Mucosa of rectum (tissue), 2 donors: ENCODE measurements around the gene AK5.
"Not testable (repeated sequence)": the region's sequence is repeated elsewhere in the genome, so short reads cannot be mapped to it uniquely, and the experiment has no call there.

ENCODE experiments used
- H3K27ac ChIP-seq, 2 donors: one replicate each; pipeline ENCODE4 v1.7.0; 2013; ENCODE audit warnings: inconsistent platforms in 2 of 2, low read depth in 2 of 2, low read length in 2 of 2
- H3K27me3 ChIP-seq, 2 donors: one replicate each; pipeline ENCODE4 v1.7.0; 2013; ENCODE audit warnings: low read length in 2 of 2; ENCODE audit not compliant: control insufficient read depth in 2 of 2, insufficient read depth in 2 of 2
- H3K36me3 ChIP-seq, 2 donors: one replicate each; pipeline ENCODE4 v1.7.0; 2013; ENCODE audit warnings: low read length in 2 of 2; ENCODE audit not compliant: control insufficient read depth in 2 of 2, insufficient read depth in 2 of 2
- H3K4me1 ChIP-seq, 2 donors: one replicate each; pipeline ENCODE4 v1.7.0; 2013; ENCODE audit warnings: low read length in 2 of 2, mild to moderate bottlenecking in 1 of 2; ENCODE audit not compliant: control insufficient read depth in 2 of 2, insufficient read depth in 2 of 2
- H3K4me3 ChIP-seq, 2 donors: one replicate each; pipeline ENCODE4 v1.7.0; 2013; ENCODE audit warnings: low read length in 2 of 2
- H3K9ac ChIP-seq, 2 donors: one replicate each; pipeline ENCODE4 v1.7.0; 2013; ENCODE audit warnings: low read length in 2 of 2, low read depth in 1 of 2, mild to moderate bottlenecking in 1 of 2
- H3K9me3 ChIP-seq, 2 donors: one replicate each; pipeline ENCODE4 v1.7.0; 2013; ENCODE audit warnings: low read length in 2 of 2; ENCODE audit not compliant: control insufficient read depth in 2 of 2
- donor health status: healthy.
- donor health status: Normal muscosa, but diverticular disease.

The AK5 gene

DNA sequence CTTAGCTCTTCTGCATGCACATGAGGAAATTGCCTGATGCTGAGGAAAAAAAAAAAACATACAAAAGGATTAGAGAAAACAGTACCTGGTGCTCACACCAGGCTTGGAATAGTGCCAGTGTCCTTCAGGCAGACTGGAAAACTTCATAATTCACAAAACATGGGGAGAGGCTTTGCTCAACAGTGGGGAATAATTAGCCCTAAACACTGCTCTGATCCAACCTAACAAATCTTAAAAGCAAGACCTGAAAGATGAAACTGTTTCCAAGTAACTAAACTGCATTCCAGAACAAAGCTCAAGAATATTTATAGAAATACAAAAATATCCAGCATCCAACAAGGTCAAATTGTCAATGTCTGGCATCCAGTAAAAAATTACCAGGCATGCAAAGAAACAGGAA, 124.8 kb downstream of the AK5 start:
- H3K4me3 ChIP-seq: no peak overlapping the region
- H3K27ac ChIP-seq: no peak overlapping the region
- no peaks in the 10 kb centered on the region for H3K36me3 ChIP-seq
- no peaks in the 10 kb centered on the region for H3K9me3 ChIP-seq
- no peaks in the 10 kb centered on the region for H3K27me3 ChIP-seq
- no peaks in the 10 kb centered on the region for H3K4me1 ChIP-seq
- H3K9ac ChIP-seq: no peak overlapping the region

DNA sequence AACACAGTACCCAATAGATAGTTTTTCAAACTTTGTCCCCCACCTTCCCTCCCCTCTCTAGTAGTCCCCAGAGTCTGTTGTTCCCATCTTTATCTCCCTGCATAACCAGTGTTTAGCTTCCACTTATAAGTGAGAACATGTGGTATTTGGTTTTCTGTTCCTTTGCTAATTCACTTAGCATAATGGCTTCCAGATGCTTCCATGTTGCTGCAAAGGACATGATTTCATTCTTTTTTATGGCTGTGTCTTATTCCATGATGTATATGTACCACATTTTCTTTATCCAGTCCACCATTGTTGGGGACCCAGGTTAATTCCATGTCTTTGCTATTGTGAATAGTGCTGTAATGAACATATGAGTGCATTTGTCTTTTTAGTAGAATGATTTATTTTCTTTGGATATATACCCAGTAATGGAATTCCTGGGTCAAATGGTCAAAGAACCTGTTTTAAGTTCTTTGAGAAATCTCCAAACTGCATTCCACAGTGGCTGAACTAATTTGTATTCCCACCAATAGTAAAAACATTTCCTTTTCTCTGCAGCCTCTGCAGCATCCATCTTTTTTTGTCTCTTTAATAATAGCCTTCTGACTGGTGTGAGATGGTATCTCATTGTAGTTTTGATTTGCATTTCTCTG, 126.0 kb downstream of the AK5 start:
- Histone ChIP-seq H3K4me1 (peaks cover 0 to 4% of the 10 kb centered on the region in 2 donors), H3K9me3 (no peaks in the 10 kb centered on the region), H3K9ac (no peak overlapping the region), H3K36me3 (no peaks in the 10 kb centered on the region), H3K27me3 (no peaks in the 10 kb centered on the region), H3K27ac (no peak overlapping the region), H3K4me3 (no peak overlapping the region)

DNA sequence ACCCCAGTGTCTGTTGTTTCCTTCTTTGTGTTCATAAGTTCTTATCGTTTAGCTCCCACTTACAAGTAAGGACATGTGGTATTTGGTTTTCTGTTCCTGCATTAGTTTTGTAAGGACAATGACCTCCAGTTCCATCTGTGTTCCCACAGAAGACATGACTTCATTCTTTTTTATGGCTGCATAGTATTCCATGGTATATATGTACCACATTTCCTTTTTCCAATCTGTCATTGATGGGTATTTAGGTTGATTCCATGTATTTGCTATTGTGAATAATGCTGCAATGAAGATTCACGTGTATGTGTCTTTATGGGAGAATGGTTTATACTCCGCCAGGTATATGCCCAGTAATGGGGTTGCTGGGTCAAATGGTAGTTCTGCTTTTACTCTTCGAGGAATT, 127.1 kb downstream of the AK5 start:
- H3K36me3 ChIP-seq, H3K9ac ChIP-seq, H3K27ac ChIP-seq, H3K4me1 ChIP-seq, H3K27me3 ChIP-seq, H3K4me3 ChIP-seq, H3K9me3 ChIP-seq: not testable (repeated sequence)

DNA sequence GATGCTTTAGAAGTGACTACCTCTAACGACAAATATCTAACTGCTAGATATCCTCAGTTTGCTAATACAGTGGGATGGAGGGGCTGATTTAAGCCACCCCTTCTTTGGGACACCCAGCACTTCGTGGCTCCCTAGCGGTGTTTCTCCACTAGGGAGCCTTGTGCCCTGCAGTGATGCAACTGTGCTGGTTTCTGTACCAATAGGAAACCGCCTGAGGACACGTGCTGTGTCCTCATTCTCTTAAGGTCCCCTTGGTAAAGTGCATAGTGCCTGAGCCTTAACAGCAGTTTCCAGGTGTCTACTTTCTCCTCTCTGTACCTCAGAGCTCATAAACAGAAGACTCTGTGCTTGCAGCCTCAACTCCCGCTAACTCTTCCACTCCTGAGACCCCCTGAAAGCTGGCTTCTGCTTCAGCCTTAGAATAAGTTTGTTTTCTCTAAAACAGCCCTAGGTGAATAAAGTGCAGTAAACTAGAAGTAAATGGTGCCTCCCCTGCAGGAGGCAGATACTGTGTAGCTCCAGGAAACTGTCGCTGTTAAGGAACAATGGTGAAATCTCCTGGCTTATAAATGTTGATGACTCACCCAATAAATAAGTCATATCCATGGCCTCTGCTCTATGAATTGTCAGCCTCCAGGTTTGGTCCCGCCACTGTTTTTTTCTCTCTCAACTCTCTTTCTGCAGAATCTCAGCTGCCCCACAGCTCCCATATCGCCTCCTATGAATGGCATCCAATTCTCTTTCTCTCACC, 130.4 kb downstream of the AK5 start:
- H3K27me3 ChIP-seq: no peaks in the 10 kb centered on the region
- no peaks in the 10 kb centered on the region for H3K9me3 ChIP-seq
- H3K9ac ChIP-seq: no peak overlapping the region
- no peak overlapping the region for H3K27ac ChIP-seq
- H3K4me1 ChIP-seq: peaks cover 4 to 7% of the 10 kb centered on the region in 2 donors
- no peak overlapping the region for H3K4me3 ChIP-seq
- H3K36me3 ChIP-seq: no peaks in the 10 kb centered on the region

DNA sequence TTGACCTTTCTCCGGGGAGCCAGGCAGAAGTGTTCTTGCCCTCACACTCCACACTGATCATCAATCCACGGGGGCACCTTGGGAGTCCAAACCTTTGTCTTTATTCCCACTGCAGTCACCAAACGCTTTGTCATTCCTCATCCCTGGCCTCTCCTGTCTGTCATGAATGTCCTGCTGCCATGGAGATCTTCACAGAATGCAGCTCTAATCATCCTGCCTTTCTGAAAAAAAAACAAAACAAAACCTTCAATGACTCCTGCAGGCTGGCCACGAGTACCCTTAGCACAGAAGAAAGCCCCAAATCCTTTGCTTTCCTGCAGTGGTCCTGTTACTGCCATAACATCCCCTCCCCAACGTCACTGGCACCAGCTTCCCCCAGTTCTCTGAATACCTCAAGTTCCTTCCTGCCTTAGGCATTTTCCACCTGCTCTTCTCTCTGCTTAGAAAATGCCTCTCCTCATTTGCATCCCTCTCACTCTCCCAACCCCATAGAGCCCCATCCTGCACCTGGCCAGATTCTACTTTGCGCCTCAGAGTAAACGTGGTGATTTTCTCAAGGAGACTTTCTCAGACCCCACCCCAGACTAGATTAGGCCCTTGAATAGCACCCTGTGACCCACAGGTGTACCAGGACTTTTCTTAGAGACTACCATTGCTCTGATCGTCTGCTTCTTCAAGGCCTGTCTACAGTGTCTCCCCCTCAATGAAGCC, 131.2 kb downstream of the AK5 start:
- no peaks in the 10 kb centered on the region for H3K36me3 ChIP-seq
- H3K27ac ChIP-seq: no peak overlapping the region

DNA sequence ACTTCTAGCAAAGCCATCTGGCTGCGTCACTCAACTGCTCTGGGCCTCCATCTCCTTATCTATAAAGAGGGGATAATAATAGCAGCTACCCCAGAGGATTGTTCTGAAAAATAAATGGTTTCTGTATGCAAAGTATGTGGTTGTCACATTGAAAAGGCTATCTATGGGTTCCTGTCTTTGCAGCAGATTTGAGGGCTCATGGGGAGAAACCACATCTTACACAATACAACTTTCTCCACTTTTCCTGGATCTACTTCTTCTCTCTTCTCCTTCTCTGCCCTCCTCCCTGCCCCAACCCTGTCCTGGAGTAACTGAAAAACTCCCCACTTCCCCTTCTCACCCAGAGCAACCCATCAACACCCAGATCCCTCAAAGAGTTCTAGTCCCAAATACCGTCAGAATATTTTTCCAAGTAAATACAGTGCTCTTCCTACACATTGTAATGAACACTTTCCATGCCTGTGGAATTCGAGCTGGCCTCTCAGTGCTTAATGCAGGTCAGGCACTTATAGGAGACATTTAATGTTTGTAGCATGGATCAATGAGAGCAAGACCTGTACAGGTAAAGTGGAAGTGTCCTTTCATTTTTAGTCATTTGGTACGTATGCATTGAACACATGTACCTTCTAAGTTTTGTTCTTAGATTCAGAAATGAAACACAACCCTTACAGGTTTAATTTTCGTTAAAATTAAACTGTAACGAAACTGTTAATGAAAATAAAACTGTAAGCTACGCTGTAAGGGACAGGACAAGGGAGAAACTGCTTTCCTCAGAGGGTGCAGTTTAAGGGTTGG, 131.9 kb downstream of the AK5 start:
- H3K4me1 ChIP-seq: peaks cover 4 to 7% of the 10 kb centered on the region in 2 donors
- no peaks in the 10 kb centered on the region for H3K36me3 ChIP-seq
- no peak overlapping the region for H3K9ac ChIP-seq
- H3K27me3 ChIP-seq: no peaks in the 10 kb centered on the region
- no peak overlapping the region for H3K4me3 ChIP-seq
- no peak overlapping the region for H3K27ac ChIP-seq
- no peaks in the 10 kb centered on the region for H3K9me3 ChIP-seq

More for the DNA sequence above, 131.2 kb downstream of the AK5 start:
- H3K9ac ChIP-seq: no peak overlapping the region
- peaks cover 4 to 7% of the 10 kb centered on the region in 2 donors for H3K4me1 ChIP-seq
- no peaks in the 10 kb centered on the region for H3K9me3 ChIP-seq
- H3K27me3 ChIP-seq: no peaks in the 10 kb centered on the region
- H3K4me3 ChIP-seq: no peak overlapping the region

DNA sequence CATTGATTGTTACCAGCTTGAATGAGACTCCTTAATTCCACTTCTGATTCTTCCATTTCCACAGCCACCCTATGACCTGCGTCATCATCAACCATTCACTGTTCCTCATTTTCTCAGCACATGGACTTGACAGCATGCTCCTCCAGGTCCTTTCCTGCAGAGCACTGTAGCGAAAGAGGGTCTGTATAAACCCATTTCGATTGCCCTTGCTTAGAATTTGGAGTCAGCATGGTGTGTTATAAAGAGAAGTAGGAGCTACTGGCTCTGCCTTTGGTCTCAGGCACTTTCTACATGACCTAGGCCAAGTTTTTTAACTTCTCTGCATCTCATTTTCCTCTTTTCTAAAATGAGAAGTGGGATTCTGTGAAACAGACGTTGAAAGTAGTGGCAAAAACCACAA, 133.8 kb downstream of the AK5 start:
- peaks cover 4 to 7% of the 10 kb centered on the region in 2 donors for H3K4me1 ChIP-seq
- H3K27ac ChIP-seq: no peak overlapping the region
- no peak overlapping the region for H3K9ac ChIP-seq
- no peak overlapping the region for H3K4me3 ChIP-seq
- no peaks in the 10 kb centered on the region for H3K9me3 ChIP-seq
- H3K36me3 ChIP-seq: no peaks in the 10 kb centered on the region
- H3K27me3 ChIP-seq: no peaks in the 10 kb centered on the region

DNA sequence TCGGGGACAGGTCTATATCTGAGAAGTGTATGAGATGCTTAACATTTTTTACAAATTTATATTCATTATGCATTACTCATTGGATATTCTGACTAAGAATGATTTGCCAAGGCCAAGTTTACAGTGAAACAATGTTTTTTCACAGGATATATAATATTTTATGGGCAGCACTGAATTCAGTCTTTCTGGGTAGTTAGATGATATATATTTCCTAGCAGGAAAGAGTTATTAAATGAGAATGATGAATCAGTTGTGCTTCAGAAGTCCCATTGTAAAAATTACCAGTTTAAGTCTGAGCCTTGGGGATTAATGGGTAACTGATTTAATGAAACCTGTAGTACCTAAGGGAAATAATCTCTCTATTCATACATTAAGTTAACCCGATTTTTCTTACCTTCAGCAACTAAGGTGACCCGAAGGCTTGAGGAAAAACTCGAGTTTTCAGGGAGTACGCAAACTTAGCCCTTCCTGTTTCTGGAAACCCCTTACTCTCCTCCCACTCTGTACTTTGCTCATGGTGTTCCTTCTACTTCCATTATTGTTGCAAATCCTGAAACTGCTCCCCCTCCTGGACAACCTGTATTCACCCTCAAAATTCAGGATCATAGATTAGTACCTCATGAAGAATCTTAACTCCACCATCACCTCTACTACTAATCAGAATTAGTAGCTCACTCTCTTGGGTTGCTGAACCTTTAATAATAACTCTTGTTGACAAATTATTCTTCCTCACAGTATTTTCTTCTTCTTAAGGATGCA, 135.1 kb downstream of the AK5 start:
- Histone ChIP-seq H3K9ac (no peak overlapping the region), H3K27ac (no peak overlapping the region)

DNA sequence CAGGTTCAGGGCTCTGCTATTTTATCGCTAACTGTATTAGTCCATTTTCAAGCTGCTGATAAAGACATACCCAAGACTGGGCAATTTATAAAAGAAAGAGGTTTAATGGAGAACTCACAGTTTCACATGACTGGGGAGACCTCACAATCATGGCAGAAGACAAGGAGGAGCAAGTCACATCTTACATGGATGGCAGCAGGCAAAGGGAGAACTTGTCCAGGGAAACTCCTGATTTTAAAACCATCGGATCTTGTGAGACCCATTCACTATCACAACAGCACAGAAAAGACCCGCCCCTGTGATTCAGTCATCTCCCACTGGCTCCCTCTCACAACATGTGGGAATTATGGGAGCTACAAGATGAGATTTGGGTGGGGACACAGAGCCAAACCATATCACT, 136.2 kb downstream of the AK5 start:
- H3K4me3 ChIP-seq: not testable (repeated sequence)

More for the DNA sequence above, 135.1 kb downstream of the AK5 start:
- Histone ChIP-seq H3K4me3 (no peak overlapping the region), H3K4me1 (peaks cover 4 to 7% of the 10 kb centered on the region in 2 donors), H3K27me3 (no peaks in the 10 kb centered on the region), H3K9me3 (no peaks in the 10 kb centered on the region), H3K36me3 (no peaks in the 10 kb centered on the region)

More for the DNA sequence above, 136.2 kb downstream of the AK5 start:
- not testable (repeated sequence) for H3K9me3 ChIP-seq, H3K9ac ChIP-seq, H3K27ac ChIP-seq, H3K27me3 ChIP-seq, H3K36me3 ChIP-seq, H3K4me1 ChIP-seq
